ENCODE data around the gene USP32. TPM values are rescaled to one million over a fixed set of nuclear protein-coding genes. Genes with fewer than 3 reads are reported as not detected.
"Not testable (repeated sequence)": the region's sequence is repeated elsewhere in the genome, so short reads cannot be mapped to it uniquely, and the experiment has no call there.

Gene USP32
- total RNA-seq, 1 experiment from 2014 or later = 24.7 TPM

- DNase-seq, H3K36me3 ChIP-seq, H3K4me3 ChIP-seq, H3K9me3 ChIP-seq, H3K27me3 ChIP-seq: not testable (repeated sequence)
Observed at GRCh38 chr17:60205782-60206181, 186.2 kb downstream of the USP32 start.

GRCh38 chr17:60198630-60199029, 193.3 kb downstream of the USP32 start:
- not testable (repeated sequence) for DNase-seq, H3K4me3 ChIP-seq, H3K27me3 ChIP-seq, H3K9me3 ChIP-seq
- peaks cover 22% of the 10 kb centered on the region for H3K36me3 ChIP-seq

- H3K27me3 ChIP-seq, DNase-seq, H3K4me3 ChIP-seq, H3K9me3 ChIP-seq: not testable (repeated sequence)
- peaks cover 52% of the 10 kb centered on the region for H3K36me3 ChIP-seq
Observed at GRCh38 chr17:60194141-60194540, 197.8 kb downstream of the USP32 start.

- H3K9me3 ChIP-seq = no peaks in the 10 kb centered on the region
- no peak for DNase-seq
- H3K36me3 ChIP-seq = peaks cover 56% of the 10 kb centered on the region
- no peak overlapping the region for H3K4me3 ChIP-seq
- H3K27me3 ChIP-seq = no peaks in the 10 kb centered on the region
Observed at GRCh38 chr17:60193482-60193881, 198.5 kb downstream of the USP32 start.

GRCh38 chr17:60193032-60193431, 198.9 kb downstream of the USP32 start:
- H3K27me3 ChIP-seq, H3K9me3 ChIP-seq, DNase-seq, H3K4me3 ChIP-seq: not testable (repeated sequence)
- peaks cover 54% of the 10 kb centered on the region for H3K36me3 ChIP-seq

- not testable (repeated sequence) for H3K27me3 ChIP-seq, H3K9me3 ChIP-seq, H3K4me3 ChIP-seq, DNase-seq
- H3K36me3 ChIP-seq = peaks cover 46% of the 10 kb centered on the region
Observed at GRCh38 chr17:60190032-60190431, 201.9 kb downstream of the USP32 start.

- DNase-seq = no peak
- Histone ChIP-seq H3K9me3 (no peaks in the 10 kb centered on the region), H3K4me3 (no peak overlapping the region), H3K27me3 (no peaks in the 10 kb centered on the region), H3K36me3 (peaks cover 49% of the 10 kb centered on the region)
Observed at GRCh38 chr17:60188759-60189158, 203.2 kb downstream of the USP32 start.

- H3K9me3 ChIP-seq, DNase-seq, H3K4me3 ChIP-seq, H3K27me3 ChIP-seq: not testable (repeated sequence)
- peaks cover 54% of the 10 kb centered on the region for H3K36me3 ChIP-seq
Observed at GRCh38 chr17:60186846-60187745, 204.8 kb downstream of the USP32 start.

- H3K4me3 ChIP-seq, H3K27me3 ChIP-seq, DNase-seq, H3K9me3 ChIP-seq: not testable (repeated sequence)
- peaks cover 55% of the 10 kb centered on the region for H3K36me3 ChIP-seq
Observed at GRCh38 chr17:60186372-60186771, 205.6 kb downstream of the USP32 start.

GRCh38 chr17:60180380-60180779, 211.6 kb downstream of the USP32 start:
- not testable (repeated sequence) for H3K4me3 ChIP-seq, H3K27me3 ChIP-seq, H3K9me3 ChIP-seq, DNase-seq
- H3K36me3 ChIP-seq = peaks cover 57% of the 10 kb centered on the region

GRCh38 chr17:60178180-60178579, 213.8 kb downstream of the USP32 start:
- not testable (repeated sequence) for H3K27me3 ChIP-seq, H3K4me3 ChIP-seq, H3K9me3 ChIP-seq, DNase-seq
- H3K36me3 ChIP-seq = peaks cover 44% of the 10 kb centered on the region

- H3K4me3 ChIP-seq, DNase-seq, H3K27me3 ChIP-seq, H3K9me3 ChIP-seq: not testable (repeated sequence)
- H3K36me3 ChIP-seq = peaks cover 32% of the 10 kb centered on the region
Observed at GRCh38 chr17:60176763-60177162, 215.2 kb downstream of the USP32 start.

GRCh38 chr17:60174767-60175166, 217.2 kb downstream of the USP32 start:
- H3K27me3 ChIP-seq, H3K4me3 ChIP-seq, H3K9me3 ChIP-seq, DNase-seq: not testable (repeated sequence)
- peaks cover 20% of the 10 kb centered on the region for H3K36me3 ChIP-seq

- no peak for DNase-seq
- H3K4me3 ChIP-seq = no peak overlapping the region
- no peaks in the 10 kb centered on the region for H3K27me3 ChIP-seq
- peaks cover 16% of the 10 kb centered on the region for H3K36me3 ChIP-seq
- no peaks in the 10 kb centered on the region for H3K9me3 ChIP-seq
Observed at GRCh38 chr17:60174035-60174434, 217.9 kb downstream of the USP32 start.

GRCh38 chr17:60173304-60173819, 218.6 kb downstream of the USP32 start:
- Histone ChIP-seq H3K9me3 (no peaks in the 10 kb centered on the region), H3K36me3 (peaks cover 11% of the 10 kb centered on the region), H3K4me3 (no peak overlapping the region), H3K27me3 (no peaks in the 10 kb centered on the region)
- DNase-seq = no peak

- no peak overlapping the region for H3K4me3 ChIP-seq
- H3K27me3 ChIP-seq = no peaks in the 10 kb centered on the region
- H3K9me3 ChIP-seq = no peaks in the 10 kb centered on the region
- DNase-seq = no peak
- peaks cover 3% of the 10 kb centered on the region; the same call in 1 of the 2 replicates for H3K36me3 ChIP-seq
Observed at GRCh38 chr17:60171753-60172079, 220.2 kb downstream of the USP32 start.

GRCh38 chr17:60170835-60171752, 220.8 kb downstream of the USP32 start:
- Histone ChIP-seq H3K27me3 (no peaks in the 10 kb centered on the region), H3K36me3 (no peaks in the 10 kb centered on the region), H3K4me3 (no peak overlapping the region), H3K9me3 (no peaks in the 10 kb centered on the region)
- DNase-seq = peak; percentile 62

All from MG63 (cell line).